Large intestine (tissue), 1 donor: Measurements from ENCODE around the gene ATG9B. TPM values are rescaled to one million over a fixed set of nuclear protein-coding genes. Genes with fewer than 3 reads are reported as not detected.

Experiments used
- polyA plus RNA-seq: library from polyadenylated mRNA; unstranded; fragments of 120-200 nt; gene quantifications from one replicate; pipeline ENCODE4 v1.2.1, GENCODE V29; 2013

The ATG9B gene
- polyA plus RNA-seq, 1 donor: 1.8 TPM

Other genes starting within 250 kb of the ATG9B start
- 291 TPM for gene TMEM176B, start 224.1 kb downstream of the ATG9B start, polyA plus RNA-seq
- gene TMEM176A, start 223.7 kb downstream of the ATG9B start, polyA plus RNA-seq: 300 TPM
- 206 TPM for gene AOC1, start 172.0 kb downstream of the ATG9B start, polyA plus RNA-seq
- gene KCNH2, start 46.2 kb downstream of the ATG9B start, polyA plus RNA-seq: 8.1 TPM
- 10.3 TPM for gene NOS3, start 33.5 kb downstream of the ATG9B start, polyA plus RNA-seq
- 24.2 TPM for gene ABCB8, start 4.0 kb upstream of the ATG9B start, polyA plus RNA-seq
- 6.9 TPM for gene ASIC3, start 24.0 kb upstream of the ATG9B start, polyA plus RNA-seq
- gene CDK5, start 33.4 kb upstream of the ATG9B start, polyA plus RNA-seq: 12.8 TPM
- gene SLC4A2, start 35.1 kb upstream of the ATG9B start, polyA plus RNA-seq: 107 TPM
- gene FASTK, start 56.3 kb upstream of the ATG9B start, polyA plus RNA-seq: 90.4 TPM
- gene TMUB1, start 59.0 kb upstream of the ATG9B start, polyA plus RNA-seq: 61.8 TPM
- 58.0 TPM for gene AGAP3, start 62.0 kb upstream of the ATG9B start, polyA plus RNA-seq
- 0.07 TPM for gene GBX1, start 143.2 kb upstream of the ATG9B start, polyA plus RNA-seq
- not detected for gene ASB10, start 162.8 kb upstream of the ATG9B start, polyA plus RNA-seq
- not detected for gene H2BK1, start 186.0 kb upstream of the ATG9B start, polyA plus RNA-seq
- gene ABCF2, start 202.7 kb upstream of the ATG9B start, polyA plus RNA-seq: 19.1 TPM
- 25.1 TPM for gene CHPF2, start 208.0 kb upstream of the ATG9B start, polyA plus RNA-seq
- 29.1 TPM for gene SMARCD3, start 224.2 kb upstream of the ATG9B start, polyA plus RNA-seq